DOHH2 (cell line): ENCODE data around the gene COG2.

Source experiments
- H3F3A ChIP-seq: fragments of 200-600 bp; sonication (generic), shearing (Covaris generic); 2 replicates; pipeline ENCODE4 v1.6.0; 2016; ENCODE audit warnings: antibody characterized with exemption, mild to moderate bottlenecking; ENCODE audit not compliant: control insufficient read depth, insufficient read depth
- H3K27ac ChIP-seq: fragments of 200-600 bp; sonication (generic); 2 replicates; pipeline ENCODE4 v1.5.1; 2014; ENCODE audit warnings: low read depth, mild to moderate bottlenecking, low read length, moderate library complexity
- H3K27me3 ChIP-seq: fragments of 200-600 bp; sonication (generic); 2 replicates; pipeline ENCODE4 v1.6.1; 2014; ENCODE audit warnings: mild to moderate bottlenecking, low read length, mixed read lengths; ENCODE audit not compliant: control insufficient read depth
- H3K36me3 ChIP-seq: fragments of 200-600 bp; sonication (generic); 2 replicates; pipeline ENCODE4 v1.6.1; 2014; ENCODE audit warnings: mild to moderate bottlenecking, low read length, moderate library complexity, mixed read lengths; ENCODE audit not compliant: control insufficient read depth
- H3K4me1 ChIP-seq: fragments of 200-600 bp; sonication (generic); 2 replicates; pipeline ENCODE4 v1.6.1; 2014; ENCODE audit warnings: mild to moderate bottlenecking, low read length, mixed read lengths; ENCODE audit not compliant: control insufficient read depth
- H3K4me2 ChIP-seq: fragments of 200-600 bp; sonication (generic); 2 replicates; pipeline ENCODE4 v1.6.0; 2014; ENCODE audit warnings: mild to moderate bottlenecking, low read length, moderate library complexity
- H3K4me3 ChIP-seq: fragments of 200-600 bp; sonication (generic); 2 replicates; pipeline ENCODE4 v1.5.1; 2014; ENCODE audit warnings: mild to moderate bottlenecking, low read length, mixed read lengths
- H3K79me2 ChIP-seq: fragments of 200-600 bp; sonication (generic); 2 replicates; pipeline ENCODE4 v1.6.1; 2014; ENCODE audit warnings: mild to moderate bottlenecking, low read length, mixed read lengths; ENCODE audit not compliant: control insufficient read depth
- H3K9me2 ChIP-seq: fragments of 200-600 bp; sonication (generic); replicated peaks from 2 replicates; pipeline ENCODE4 v1.6.1; 2014; ENCODE audit warnings: mild to moderate bottlenecking, low read length, mixed read lengths; ENCODE audit not compliant: control insufficient read depth
- H3K9me3 ChIP-seq: fragments of 200-600 bp; sonication (generic); 2 replicates; pipeline ENCODE4 v1.6.1; 2014; ENCODE audit warnings: antibody characterized with exemption, low read length, mixed read lengths; ENCODE audit not compliant: control insufficient read depth, insufficient read depth
- H4K20me1 ChIP-seq: fragments of 200-600 bp; sonication (generic); 2 replicates; pipeline ENCODE4 v1.6.0; 2014; ENCODE audit warnings: low read depth, mild to moderate bottlenecking, antibody characterized with exemption, low read length, moderate library complexity; ENCODE audit not compliant: control insufficient read depth, insufficient read depth
- CTCF ChIP-seq: fragments of 200-600 bp; sonication (generic); IDR thresholded peaks from one replicate; pipeline ENCODE4 v1.5.1; 2014; ENCODE audit warnings: antibody characterized with exemption, mild to moderate bottlenecking, low read depth, low read length; ENCODE audit not compliant: poor library complexity, severe bottlenecking
- EZH2phosphoT487 ChIP-seq: fragments of 200-600 bp; sonication (generic); IDR thresholded peaks from 2 replicates; pipeline ENCODE4 v1.6.1; 2017; ENCODE audit warnings: borderline replicate concordance, mild to moderate bottlenecking, antibody characterized with exemption, low read length, moderate library complexity, mixed read lengths

Gene COG2

GRCh38 chr1:230679825-230680224 is 37.5 kb downstream of the COG2 start:
- Histone ChIP-seq H3K79me2 (no peaks in the 10 kb centered on the region), H3K4me2 (no peak overlapping the region), H3K27me3 (no peaks in the 10 kb centered on the region), H3K9me3 (no peaks in the 10 kb centered on the region), H3K27ac (no peak overlapping the region), H3K4me3 (no peak overlapping the region), H4K20me1 (no peaks in the 10 kb centered on the region), H3K36me3 (peaks cover 87% of the 10 kb centered on the region), H3K9me2 (no peaks in the 10 kb centered on the region), H3K4me1 (no peaks in the 10 kb centered on the region), H3F3A (no peaks in the 10 kb centered on the region)
- no peak for TF ChIP-seq EZH2phosphoT487
- TF ChIP-seq CTCF = no peak

DNA sequence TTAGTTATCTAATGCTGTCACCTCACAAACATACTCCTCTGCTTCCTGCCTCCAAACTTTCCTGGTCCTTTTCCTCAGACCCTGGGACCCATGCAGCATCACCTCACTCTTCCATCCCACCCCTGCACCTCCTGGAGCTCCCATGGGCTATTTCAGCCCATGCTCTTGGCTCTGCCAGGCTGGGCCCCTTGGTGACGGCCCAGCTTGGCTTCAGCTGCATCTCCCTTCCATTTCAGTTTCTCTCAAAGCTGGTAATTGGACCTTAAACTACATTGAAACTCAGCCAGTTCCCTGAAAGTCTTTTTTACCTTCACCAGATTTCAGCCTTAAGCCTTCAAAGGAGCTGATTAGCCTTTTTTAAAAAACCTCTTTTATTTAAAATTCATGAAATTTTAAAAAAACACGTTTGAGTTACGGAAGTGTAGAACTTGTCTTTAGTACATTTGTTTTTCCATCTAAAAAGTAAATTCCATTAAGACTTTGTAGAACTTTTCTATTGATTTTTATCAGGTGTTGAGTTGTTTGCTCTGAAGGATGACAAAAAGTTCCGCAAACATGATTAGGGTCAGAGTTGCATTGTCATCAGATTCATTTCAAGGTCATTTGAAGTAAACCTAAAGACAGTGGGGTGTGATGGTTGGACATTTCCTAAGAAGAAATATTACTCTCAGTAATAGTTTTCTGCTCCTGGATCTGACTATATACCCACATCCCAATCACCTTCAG is 38.2 kb downstream of the COG2 start:
- H3K4me1 ChIP-seq = no peaks in the 10 kb centered on the region
- H4K20me1 ChIP-seq = no peaks in the 10 kb centered on the region
- no peaks in the 10 kb centered on the region for H3K27me3 ChIP-seq
- no peaks in the 10 kb centered on the region for H3K9me2 ChIP-seq
- H3K4me3 ChIP-seq = no peak overlapping the region
- H3K9me3 ChIP-seq = no peaks in the 10 kb centered on the region
- no peaks in the 10 kb centered on the region for H3F3A ChIP-seq
- H3K4me2 ChIP-seq = no peak overlapping the region
- H3K79me2 ChIP-seq = no peaks in the 10 kb centered on the region
- TF ChIP-seq EZH2phosphoT487 = no peak
- no peak for TF ChIP-seq CTCF
- peaks cover 89% of the 10 kb centered on the region for H3K36me3 ChIP-seq
- no peak overlapping the region for H3K27ac ChIP-seq

DNA sequence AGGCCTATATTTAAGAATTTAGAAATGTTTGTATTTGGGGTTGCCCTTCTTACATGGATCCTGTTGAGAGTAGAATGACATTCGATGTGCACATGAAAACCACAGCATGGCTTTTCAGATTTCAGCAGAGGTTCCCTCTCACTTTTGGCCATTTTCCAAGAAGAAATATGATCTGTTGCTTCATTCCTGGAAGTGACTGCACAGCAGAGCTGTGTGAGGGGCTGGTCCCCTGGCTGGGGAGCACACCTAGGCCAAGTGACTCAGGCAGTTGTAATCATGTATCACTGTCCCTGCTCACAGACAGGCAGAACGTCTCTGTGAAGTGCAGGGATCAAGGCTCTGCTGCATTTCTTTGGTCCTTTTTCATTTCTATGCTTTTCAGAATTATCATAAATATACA is 39.3 kb downstream of the COG2 start:
- Histone ChIP-seq H3K4me2 (no peak overlapping the region), H3K36me3 (peaks cover 87% of the 10 kb centered on the region)
- TF ChIP-seq CTCF (no peak), EZH2phosphoT487 (no peak)

More for the DNA sequence above, 39.3 kb downstream of the COG2 start:
- Histone ChIP-seq H3K9me2 (no peaks in the 10 kb centered on the region), H3K27me3 (no peaks in the 10 kb centered on the region), H3K79me2 (no peaks in the 10 kb centered on the region), H3F3A (no peaks in the 10 kb centered on the region), H3K9me3 (no peaks in the 10 kb centered on the region), H3K4me3 (no peak overlapping the region), H3K27ac (no peak overlapping the region), H4K20me1 (no peaks in the 10 kb centered on the region), H3K4me1 (no peaks in the 10 kb centered on the region)
